ENCODE measurements around the gene C3.

GRCh38 chr19:6730941-6731670 is 10.7 kb upstream of the C3 start:
- TF ChIP-seq CTCF (IDR thresholded peaks at IDR 0.05) (no peak), POLR2A (IDR thresholded peaks at IDR 0.05) (no peak)

Measured in thyroid gland (tissue), 4 donors.